Fibroblast of the aortic adventitia (primary cell): ENCODE results near the gene TMCO5A. TPM values are rescaled to one million over a fixed set of nuclear protein-coding genes. Genes with fewer than 3 reads are reported as not detected.
"Not testable (repeated sequence)": the region's sequence is repeated elsewhere in the genome, so short reads cannot be mapped to it uniquely, and the experiment has no call there.

Experiments used
- DNase-seq: peaks from one replicate; pipeline ENCODE4 v3.0.0-alpha.2; 2010; ENCODE audit warnings: low read depth
- H3K4me3 ChIP-seq: 2 replicates; pipeline ENCODE4 v1.5.1; 2011; ENCODE audit warnings: low read depth, mild to moderate bottlenecking, control low read depth, low read length, moderate library complexity
- total RNA-seq: library from RNA; depleted of rRNA; stranded (reverse); fragments of >200 nt; gene quantifications from 2 replicates; pipeline ENCODE4 v1.2.3, GENCODE V29; 2012; ENCODE audit warnings: low replicate concordance
- TF ChIP-seq, protein P1 (sequence below): IDR thresholded peaks from 2 replicates; pipeline ENCODE4 v1.5.1; 2011; ENCODE audit warnings: mild to moderate bottlenecking, low read length, control low read depth, inconsistent platforms; ENCODE audit not compliant: insufficient read depth

The TMCO5A gene
- total RNA-seq, 1 donor: not detected

DNA sequence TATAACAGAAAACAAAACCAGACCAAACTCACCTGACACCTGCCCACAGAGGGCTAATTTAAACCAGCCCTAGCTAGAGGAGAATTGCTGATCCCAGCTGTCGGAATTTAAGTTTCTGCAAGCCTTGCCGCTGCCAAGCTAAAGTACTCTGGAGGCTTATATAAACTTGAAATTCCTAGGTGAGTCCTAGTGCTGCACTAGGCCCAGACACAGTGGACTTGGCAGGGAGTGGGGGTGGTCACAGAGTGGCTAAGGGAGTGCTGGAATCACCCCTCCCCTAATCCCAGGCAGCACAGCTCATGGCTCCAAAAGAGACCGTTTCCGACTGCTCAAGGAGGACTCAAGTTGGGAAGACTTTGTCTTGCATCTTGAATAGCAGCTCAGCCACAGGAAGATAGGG, 17.6 kb downstream of the TMCO5A start:
- TF ChIP-seq, protein P1, sequence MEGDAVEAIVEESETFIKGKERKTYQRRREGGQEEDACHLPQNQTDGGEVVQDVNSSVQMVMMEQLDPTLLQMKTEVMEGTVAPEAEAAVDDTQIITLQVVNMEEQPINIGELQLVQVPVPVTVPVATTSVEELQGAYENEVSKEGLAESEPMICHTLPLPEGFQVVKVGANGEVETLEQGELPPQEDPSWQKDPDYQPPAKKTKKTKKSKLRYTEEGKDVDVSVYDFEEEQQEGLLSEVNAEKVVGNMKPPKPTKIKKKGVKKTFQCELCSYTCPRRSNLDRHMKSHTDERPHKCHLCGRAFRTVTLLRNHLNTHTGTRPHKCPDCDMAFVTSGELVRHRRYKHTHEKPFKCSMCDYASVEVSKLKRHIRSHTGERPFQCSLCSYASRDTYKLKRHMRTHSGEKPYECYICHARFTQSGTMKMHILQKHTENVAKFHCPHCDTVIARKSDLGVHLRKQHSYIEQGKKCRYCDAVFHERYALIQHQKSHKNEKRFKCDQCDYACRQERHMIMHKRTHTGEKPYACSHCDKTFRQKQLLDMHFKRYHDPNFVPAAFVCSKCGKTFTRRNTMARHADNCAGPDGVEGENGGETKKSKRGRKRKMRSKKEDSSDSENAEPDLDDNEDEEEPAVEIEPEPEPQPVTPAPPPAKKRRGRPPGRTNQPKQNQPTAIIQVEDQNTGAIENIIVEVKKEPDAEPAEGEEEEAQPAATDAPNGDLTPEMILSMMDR: no peak
- no peak for DNase-seq
- H3K4me3 ChIP-seq: no peak overlapping the region

DNA sequence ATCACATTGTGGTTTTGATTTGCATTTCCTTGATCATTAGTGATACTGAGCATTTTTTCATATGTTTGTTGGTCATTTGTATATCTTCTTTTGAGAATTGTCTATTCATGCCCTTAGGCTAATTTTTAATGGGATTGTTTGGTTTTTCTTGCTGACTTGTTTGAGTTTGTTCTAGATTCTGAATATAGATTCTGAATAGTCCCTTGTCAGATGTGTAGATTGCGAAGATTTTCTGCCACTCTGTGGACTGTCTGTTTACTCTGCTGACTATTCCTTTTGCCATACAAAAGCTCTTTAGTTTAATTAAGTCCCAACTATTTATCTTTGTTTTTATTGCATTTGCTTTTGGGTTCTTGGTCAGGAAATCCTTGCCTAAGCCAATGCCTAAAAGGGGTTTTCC, 26.3 kb downstream of the TMCO5A start:
- H3K4me3 ChIP-seq, DNase-seq: not testable (repeated sequence)

DNA sequence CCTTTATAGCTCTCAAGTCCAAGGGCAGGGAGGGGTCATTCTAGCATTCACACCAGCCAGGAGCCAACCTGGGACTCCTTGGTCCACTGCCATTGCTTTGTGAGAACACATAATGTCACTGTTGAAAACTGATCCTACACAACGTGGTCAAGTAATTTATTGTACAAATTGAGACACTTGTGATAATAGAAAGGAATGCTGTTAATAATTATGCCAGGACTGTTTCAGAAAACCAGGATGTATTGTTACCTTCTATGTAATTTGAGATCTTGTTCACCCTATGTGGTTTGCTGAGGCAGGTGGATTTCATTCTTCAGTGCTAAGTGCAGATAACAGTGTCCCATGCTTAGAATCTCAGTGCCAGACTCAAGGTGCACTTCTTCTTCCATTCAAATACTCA, 33.3 kb downstream of the TMCO5A start:
- H3K4me3 ChIP-seq: no peak overlapping the region
- TF ChIP-seq, protein P1: no peak
- DNase-seq: no peak

DNA sequence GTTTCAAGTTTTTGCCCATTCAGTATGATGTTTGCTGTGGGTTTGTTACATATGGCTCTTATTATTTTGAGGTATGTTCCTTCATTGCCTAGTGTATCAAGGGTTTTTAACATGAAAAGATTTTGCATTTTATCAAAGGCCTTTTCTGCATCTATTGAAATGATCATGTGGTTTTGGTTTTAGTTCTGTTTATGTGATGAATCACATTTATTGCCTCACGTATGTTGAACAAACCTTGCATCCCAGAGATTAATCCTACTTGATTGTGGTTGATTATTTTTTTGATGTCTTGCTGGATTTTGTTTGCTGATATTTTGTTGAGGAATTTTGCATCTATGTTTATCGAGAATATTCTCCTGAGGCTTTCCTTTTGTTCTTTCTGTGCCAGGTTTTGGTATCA, 39.4 kb downstream of the TMCO5A start:
- H3K4me3 ChIP-seq: no peak overlapping the region
- DNase-seq: peak; percentile 20
- TF ChIP-seq, protein P1: no peak

DNA sequence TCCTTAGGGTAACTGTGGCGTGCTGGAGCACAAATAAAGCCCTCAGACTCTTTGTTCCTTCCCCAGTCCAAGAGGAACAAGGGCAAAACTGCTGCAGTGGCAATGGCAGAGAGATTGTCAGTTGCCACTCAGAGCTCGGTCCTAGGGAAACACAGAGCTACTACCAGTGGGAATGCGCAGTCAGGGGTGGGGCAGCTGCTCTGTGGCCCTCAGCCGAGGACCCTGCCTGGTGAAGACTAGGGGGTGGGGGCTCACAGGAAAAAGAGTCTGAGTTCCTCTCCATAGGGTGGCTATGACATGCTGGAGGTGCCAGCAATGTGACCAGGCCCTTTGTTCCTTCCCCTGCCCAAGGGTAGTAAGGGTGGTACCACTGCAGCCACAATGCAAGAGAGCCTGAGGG, 43.8 kb downstream of the TMCO5A start:
- TF ChIP-seq, protein P1: no peak
- DNase-seq: no peak
- H3K4me3 ChIP-seq: no peak overlapping the region

DNA sequence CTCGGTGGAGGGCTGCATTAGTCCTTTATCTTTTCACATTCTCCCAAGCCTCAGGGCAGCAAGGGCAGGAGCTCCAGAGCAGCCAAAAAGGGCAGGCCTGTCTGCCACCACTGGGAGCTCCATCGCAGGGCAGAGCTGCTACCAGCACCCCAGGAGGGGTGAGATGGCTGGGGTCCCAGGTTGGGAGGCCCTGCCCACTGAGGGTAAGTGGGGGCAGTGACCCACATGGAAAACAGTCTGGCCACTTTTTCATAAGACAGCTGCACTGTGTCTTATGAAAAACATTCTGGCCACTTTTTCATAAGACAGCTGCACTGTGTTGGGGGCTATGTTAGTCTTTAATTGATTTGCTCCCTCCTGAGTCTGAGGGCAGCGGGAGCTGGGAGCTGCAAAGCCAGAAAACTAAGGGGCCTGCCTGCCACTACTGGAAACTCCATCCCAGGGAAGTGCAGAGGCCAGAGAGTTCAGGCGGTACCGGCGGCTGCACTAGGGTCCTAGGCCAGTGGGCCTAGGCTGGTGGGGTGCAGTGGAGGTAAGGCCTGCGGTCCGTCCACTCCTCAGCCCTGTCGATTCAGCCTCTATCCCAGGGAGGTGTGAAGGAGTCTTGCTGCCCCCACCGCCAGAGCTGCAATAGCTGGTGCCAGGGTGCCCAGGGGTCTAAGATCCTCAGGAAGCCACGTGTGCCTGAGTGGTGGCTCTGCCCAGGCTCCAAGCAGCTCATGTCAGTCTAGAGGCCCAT, 45.4 kb downstream of the TMCO5A start:
- TF ChIP-seq, protein P1: no peak
- DNase-seq: no peak
- H3K4me3 ChIP-seq: no peak overlapping the region

DNA sequence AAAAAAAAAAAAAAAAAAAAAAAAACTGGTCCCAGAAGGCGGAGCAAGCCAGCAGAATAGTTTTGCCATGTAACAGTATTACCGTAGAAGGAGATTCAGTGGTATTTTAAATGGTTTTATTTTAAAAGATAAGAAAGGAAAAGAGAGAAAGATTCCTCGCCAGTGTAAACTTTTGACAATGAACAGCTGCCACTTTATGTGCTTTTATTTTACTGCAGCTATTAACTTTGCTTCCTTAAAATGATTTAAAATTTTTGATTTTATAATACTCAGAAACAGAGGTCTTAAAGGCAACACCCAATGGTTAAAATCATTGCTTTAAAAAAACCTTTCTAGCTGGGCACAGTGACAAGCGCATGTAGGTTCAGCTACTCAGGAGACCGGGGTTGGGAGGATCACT, 46.8 kb downstream of the TMCO5A start:
- no peak for DNase-seq
- TF ChIP-seq, protein P1: no peak

More for the DNA sequence above, 46.8 kb downstream of the TMCO5A start:
- H3K4me3 ChIP-seq: no peak overlapping the region
